Kidney (tissue), 14 donors: ENCODE measurements around the gene MADD. TPM values are rescaled to one million over a fixed set of nuclear protein-coding genes. Genes with fewer than 3 reads are reported as not detected.

ENCODE experiments used
- DNase-seq, 5 donors: peaks; one replicate each; pipeline ENCODE4 v3.0.0-alpha.2; 2013 to 2020
- FAIRE-seq: peaks from 2 replicates; lab custom pipeline; 2012; peaks lifted over from hg19 to GRCh38; lab: Jason Lieb, UNC
- H3K27ac ChIP-seq, 2 donors: one replicate each; pipeline ENCODE4 v1.7.0; 2013; ENCODE audit warnings: low read depth in 2 of 2, low read length in 2 of 2, inconsistent platforms in 1 of 2
- H3K27me3 ChIP-seq: one replicate; pipeline ENCODE4 v1.7.1; 2013; ENCODE audit warnings: low read length, inconsistent platforms; ENCODE audit not compliant: control insufficient read depth, insufficient read depth
- H3K36me3 ChIP-seq, 3 donors: one replicate each; pipeline versions ENCODE4 v1.7.0 to v1.7.1; 2013; ENCODE audit warnings: low read length in 3 of 3, control low read depth in 1 of 3, inconsistent platforms in 1 of 3; ENCODE audit not compliant: insufficient read depth in 3 of 3, control insufficient read depth in 2 of 3
- H3K4me1 ChIP-seq, 3 donors: one replicate each; pipeline versions ENCODE4 v1.7.0 to v1.7.1; 2013; ENCODE audit warnings: low read length in 3 of 3, inconsistent platforms in 1 of 3, low read depth in 1 of 3; ENCODE audit not compliant: control insufficient read depth in 2 of 3, insufficient read depth in 2 of 3
- H3K4me3 ChIP-seq, 3 donors: one replicate each; pipeline versions ENCODE4 v1.7.0 to v1.8.1; 2013; ENCODE audit warnings: low read length in 3 of 3, control low read depth in 1 of 3, inconsistent platforms in 1 of 3
- H3K9ac ChIP-seq, 3 donors: one replicate each; pipeline versions ENCODE4 v1.7.0 to v1.7.1; 2013; ENCODE audit warnings: low read length in 3 of 3, control low read depth in 1 of 3, inconsistent platforms in 1 of 3
- H3K9me3 ChIP-seq, 3 donors: one replicate each; pipeline versions ENCODE4 v1.7.0 to v1.7.1; 2013; ENCODE audit warnings: low read length in 3 of 3, control low read depth in 1 of 3, inconsistent platforms in 1 of 3; ENCODE audit not compliant: control insufficient read depth in 2 of 3, insufficient read depth in 1 of 3
- CTCF ChIP-seq: IDR thresholded peaks from 3 replicates; pipeline ENCODE4 v1.5.1; 2012; ENCODE audit warnings: mild to moderate bottlenecking, moderate library complexity, borderline replicate concordance; ENCODE audit not compliant: insufficient read depth; ENCODE audit errors: extremely low read depth
- intact Hi-C: fragments of 100-400 bp; cut with DNase I; formaldehyde crosslinking; loops from one replicate; pipeline ENCODE4 v1.11.1; 2022
- polyA plus RNA-seq: library from polyadenylated mRNA; stranded (reverse); fragments of 350-450 nt; fragmentation: Illumina TruSeq; extraction: RNeasy Lipid Tissue Mini Kit (QIAGEN cat#74804); gene quantifications from one replicate; pipeline ENCODE4 v1.2.3, GENCODE V29; 2014; ENCODE audit warnings: low read depth, low replicate concordance; ENCODE audit not compliant: insufficient read depth
- total RNA-seq: library from RNA; stranded (reverse); fragmentation: NEBNext Ultra II Directional; extraction: Animal tissue kit (Norgen Biotek cat#: 25700); gene quantifications from one replicate; pipeline ENCODE4 v1.2.1, GENCODE V29; 2021
- donor health status: control.
- donor health status: control.
- donor health status: control.
- donor health status: control.
- donor health status: control.
- donor health status: DM: yes; HTN: yes; CAD: no.
- donor health status: Normal renal cell carcinoma (clear cell type).

MADD gene
- total and polyA plus RNA-seq, 2 donors from 2014 or later, result 19.0 to 39.2 TPM

- intact Hi-C loops, result no loop called here
- no peak for TF ChIP-seq CTCF
- DNase-seq, result peak in 2 of 5 donors; percentile 25 to 45
These were observed 65.8 kb downstream of the MADD start for GRCh38 chr11:47335733-47336132.

GRCh38 chr11:47336595-47336994, 66.7 kb downstream of the MADD start:
- H3K4me3 ChIP-seq, result no peak overlapping the region
- H3K36me3 ChIP-seq, result no peaks in the 10 kb centered on the region
- no peaks in the 10 kb centered on the region for H3K27me3 ChIP-seq
- H3K9ac ChIP-seq, result no peak overlapping the region
- DNase-seq, result peak in 2 of 5 donors; percentile 25 to 62
- no peaks in the 10 kb centered on the region for H3K4me1 ChIP-seq
- H3K9me3 ChIP-seq, result no peaks in the 10 kb centered on the region
- no peak for TF ChIP-seq CTCF
- no peak overlapping the region for H3K27ac ChIP-seq
- no peak for FAIRE-seq
- intact Hi-C loops, result no loop called here

More at GRCh38 chr11:47335733-47336132, 65.8 kb downstream of the MADD start:
- Histone ChIP-seq H3K36me3 (no peaks in the 10 kb centered on the region), H3K27me3 (no peaks in the 10 kb centered on the region), H3K9ac (no peak overlapping the region), H3K4me3 (no peak overlapping the region), H3K27ac (no peak overlapping the region), H3K4me1 (no peaks in the 10 kb centered on the region), H3K9me3 (no peaks in the 10 kb centered on the region)
- no peak for FAIRE-seq

GRCh38 chr11:47337229-47337924, 67.4 kb downstream of the MADD start:
- DNase-seq, result peak in 2 of 5 donors; percentile 36 to 43

More at GRCh38 chr11:47337229-47337924, 67.4 kb downstream of the MADD start:
- no peak overlapping the region for H3K27ac ChIP-seq
- H3K4me1 ChIP-seq, result no peaks in the 10 kb centered on the region
- intact Hi-C loops, result no loop called here
- H3K4me3 ChIP-seq, result no peak overlapping the region
- TF ChIP-seq CTCF, result no peak
- H3K27me3 ChIP-seq, result no peaks in the 10 kb centered on the region
- no peaks in the 10 kb centered on the region for H3K9me3 ChIP-seq
- no peaks in the 10 kb centered on the region for H3K36me3 ChIP-seq
- no peak overlapping the region for H3K9ac ChIP-seq
- no peak for FAIRE-seq
